Ovary (tissue), 9 donors: Measurements from ENCODE around the gene EPHA1. TPM values are rescaled to one million over a fixed set of nuclear protein-coding genes. Genes with fewer than 3 reads are reported as not detected.

Source experiments
- DNase-seq, 5 donors: peaks; one replicate each; pipeline ENCODE4 v3.0.0-alpha.2; 2019 to 2020
- H3K27ac ChIP-seq, 2 donors: fragments of 200-600 bp; one replicate each; pipeline versions ENCODE4 v1.5.1 to v1.8.0; 2019 to 2022
- H3K27me3 ChIP-seq: fragments of 200-600 bp; one replicate; pipeline ENCODE4 v1.8.0; 2022
- H3K36me3 ChIP-seq: fragments of 200-600 bp; sonication (generic); one replicate; pipeline ENCODE4 v1.5.1; 2019
- H3K4me1 ChIP-seq: one replicate; pipeline ENCODE4 v1.8.1; 2013; ENCODE audit warnings: mild to moderate bottlenecking, moderate library complexity; ENCODE audit not compliant: insufficient read depth
- H3K4me3 ChIP-seq: fragments of 200-600 bp; sonication (generic); one replicate; pipeline ENCODE4 v1.5.1; 2017
- H3K9me3 ChIP-seq, 2 donors: fragments of 200-600 bp in 1 of 2; sonication (generic) in 1 of 2; one replicate each; pipeline versions ENCODE4 v1.5.1 to v1.8.1; 2013 to 2019; ENCODE audit warnings: mild to moderate bottlenecking in 1 of 2, moderate library complexity in 1 of 2
- EP300 ChIP-seq: sonication (generic); formaldehyde crosslinking; IDR thresholded peaks from one replicate; pipeline ENCODE4 v1.6.1; 2017; ENCODE audit warnings: antibody characterized with exemption
- POLR2A ChIP-seq: fragments of 450-650 bp; IDR thresholded peaks from one replicate; pipeline ENCODE4 v1.6.1; 2017; ENCODE audit warnings: antibody characterized with exemption, mild to moderate bottlenecking, moderate library complexity
- WGBS, 3 donors: extraction: QIAGEN DNeasy Blood & Tissue Kit in 1 of 3; methylation state at CpG; one replicate each; pipeline versions ENCODE4 v1.1.5 to v1.1.7; 2013 to 2017; 5-methylcytosine and 5-hydroxymethylcytosine counted together
- intact Hi-C, 4 donors: fragments of 100-400 bp; cut with DNase I; formaldehyde crosslinking; loops; one replicate each; pipeline versions ENCODE4 v1.11.0 to v1.15.1; 2022 to 2023
- polyA plus RNA-seq, 2 donors: library from polyadenylated mRNA; stranded (reverse); fragments of 200-250 nt in 1 of 2; fragments of 350-450 nt in 1 of 2; fragmentation: Illumina TruSeq in 1 of 2; extraction: RNeasy Lipid Tissue Mini Kit (QIAGEN cat#74804) in 1 of 2; gene quantifications; one replicate each; pipeline ENCODE4 v1.2.3, GENCODE V29; 2013 to 2014
- total RNA-seq, 7 donors: library from RNA; depleted of rRNA in 2 of 7; stranded (reverse); fragments of >200 nt in 2 of 7; fragmentation: NEBNext Ultra II Directional in 3 of 7; extraction: Animal tissue kit (Norgen Biotek cat#: 25700) in 3 of 7; gene quantifications; one replicate each; pipeline versions ENCODE4 v1.1.0 to v1.2.4, GENCODE V29; 2016 to 2023
- TF ChIP-seq, protein P1 (sequence below), 3 donors: fragments of 450-650 bp in 2 of 3; fragments of 200-600 bp in 1 of 3; IDR thresholded peaks; one replicate each; pipeline versions ENCODE4 v1.5.1 to v1.8.0; 2016 to 2022; ENCODE audit warnings: antibody characterized with exemption in 3 of 3, mild to moderate bottlenecking in 1 of 3
- donor health status: DM: no; HTN: no; CAD: no; lungs with moderate emphysema.
- donor health status: DM: no; HTN: no; CAD: no.
- donor health status: Bipolar disorder and iron deficiency.
- donor health status: DM: yes; HTN: yes; CAD: no.
- donor health status: DM: no; HTN: no; CAD: no.
- donor health status: DM: yes; HTN: yes; CAD: no.

EPHA1 gene
- total and polyA plus RNA-seq, 9 donors: 0.21 to 21.3 (median 1.7) TPM; not detected in 1

DNA sequence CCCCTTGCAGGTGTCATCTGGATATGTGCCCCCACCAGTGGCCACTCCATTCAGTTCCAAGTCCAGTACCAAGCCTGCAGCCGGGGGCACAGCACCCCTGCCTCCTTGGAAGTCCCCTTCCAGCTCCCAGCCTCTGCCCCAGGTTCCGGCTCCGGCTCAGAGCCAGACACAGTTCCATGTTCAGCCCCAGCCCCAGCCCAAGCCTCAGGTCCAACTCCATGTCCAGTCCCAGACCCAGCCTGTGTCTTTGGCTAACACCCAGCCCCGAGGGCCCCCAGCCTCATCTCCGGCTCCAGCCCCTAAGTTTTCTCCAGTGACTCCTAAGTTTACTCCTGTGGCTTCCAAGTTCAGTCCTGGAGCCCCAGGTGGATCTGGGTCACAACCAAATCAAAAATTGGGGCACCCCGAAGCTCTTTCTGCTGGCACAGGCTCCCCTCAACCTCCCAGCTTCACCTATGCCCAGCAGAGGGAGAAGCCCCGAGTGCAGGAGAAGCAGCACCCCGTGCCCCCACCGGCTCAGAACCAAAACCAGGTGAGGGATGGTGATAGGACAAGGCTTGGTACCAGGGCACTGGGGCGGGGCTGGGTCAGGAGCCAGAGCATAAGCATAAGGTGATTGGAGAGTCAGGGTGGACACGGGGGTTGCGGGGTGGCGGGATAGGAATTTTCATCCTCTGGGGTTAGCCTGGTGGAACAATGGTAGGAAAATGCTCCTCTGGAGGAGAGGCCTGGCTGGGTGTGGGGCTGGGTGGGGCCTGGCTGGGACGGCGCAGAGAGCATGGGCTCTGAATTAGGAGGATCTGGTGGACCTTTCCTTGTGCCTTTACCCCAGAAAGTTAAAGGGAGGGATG is 25.6 kb downstream of the EPHA1 start:
- Histone ChIP-seq H3K36me3 (no peaks in the 10 kb centered on the region), H3K4me3 (peak overlapping the region; percentile 88), H3K9me3 (no peaks in the 10 kb centered on the region), H3K4me1 (peaks cover 26% of the 10 kb centered on the region), H3K27ac (peak overlapping the region; percentile 96 to 98), H3K27me3 (no peaks in the 10 kb centered on the region)
- no peak for TF ChIP-seq POLR2A
- TF ChIP-seq, protein P1, sequence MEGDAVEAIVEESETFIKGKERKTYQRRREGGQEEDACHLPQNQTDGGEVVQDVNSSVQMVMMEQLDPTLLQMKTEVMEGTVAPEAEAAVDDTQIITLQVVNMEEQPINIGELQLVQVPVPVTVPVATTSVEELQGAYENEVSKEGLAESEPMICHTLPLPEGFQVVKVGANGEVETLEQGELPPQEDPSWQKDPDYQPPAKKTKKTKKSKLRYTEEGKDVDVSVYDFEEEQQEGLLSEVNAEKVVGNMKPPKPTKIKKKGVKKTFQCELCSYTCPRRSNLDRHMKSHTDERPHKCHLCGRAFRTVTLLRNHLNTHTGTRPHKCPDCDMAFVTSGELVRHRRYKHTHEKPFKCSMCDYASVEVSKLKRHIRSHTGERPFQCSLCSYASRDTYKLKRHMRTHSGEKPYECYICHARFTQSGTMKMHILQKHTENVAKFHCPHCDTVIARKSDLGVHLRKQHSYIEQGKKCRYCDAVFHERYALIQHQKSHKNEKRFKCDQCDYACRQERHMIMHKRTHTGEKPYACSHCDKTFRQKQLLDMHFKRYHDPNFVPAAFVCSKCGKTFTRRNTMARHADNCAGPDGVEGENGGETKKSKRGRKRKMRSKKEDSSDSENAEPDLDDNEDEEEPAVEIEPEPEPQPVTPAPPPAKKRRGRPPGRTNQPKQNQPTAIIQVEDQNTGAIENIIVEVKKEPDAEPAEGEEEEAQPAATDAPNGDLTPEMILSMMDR (IDR thresholded peaks at IDR 0.05): no peak
- no peak for TF ChIP-seq EP300
- intact Hi-C loops: no loop called here
- DNase-seq: no peak
- WGBS, 3 donors: 73 to 85% (median 79%) methylated on average over 15 of the region's 15 CpGs

DNA sequence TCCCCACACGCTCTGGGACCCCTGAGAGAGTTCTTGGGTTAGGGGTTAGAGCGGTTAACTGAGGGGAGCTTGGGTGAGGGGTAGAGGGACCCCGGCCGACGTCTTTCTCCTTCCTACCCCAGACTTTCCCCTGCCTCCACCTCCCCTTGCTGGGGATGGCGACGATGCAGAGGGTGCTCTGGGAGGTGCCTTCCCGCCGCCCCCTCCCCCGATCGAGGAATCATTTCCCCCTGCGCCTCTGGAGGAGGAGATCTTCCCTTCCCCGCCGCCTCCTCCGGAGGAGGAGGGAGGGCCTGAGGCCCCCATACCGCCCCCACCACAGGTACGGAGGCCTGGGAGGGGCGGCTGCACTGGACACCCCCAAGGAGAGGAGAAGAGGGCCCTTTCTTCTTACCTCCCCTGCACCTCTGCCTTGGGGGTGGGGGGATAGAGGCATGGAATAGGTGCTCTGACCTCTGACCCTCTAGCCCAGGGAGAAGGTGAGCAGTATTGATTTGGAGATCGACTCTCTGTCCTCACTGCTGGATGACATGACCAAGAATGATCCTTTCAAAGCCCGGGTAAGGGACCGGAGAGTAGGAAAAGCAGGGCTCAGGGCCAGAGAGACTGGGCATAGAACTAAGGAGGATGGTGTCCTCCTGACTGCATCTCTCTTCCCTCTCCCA is 26.4 kb downstream of the EPHA1 start:
- intact Hi-C loops: no loop called here
- no peak for TF ChIP-seq POLR2A
- H3K4me1 ChIP-seq: peaks cover 26% of the 10 kb centered on the region
- peak overlapping the region; percentile 88 for H3K4me3 ChIP-seq
- no peaks in the 10 kb centered on the region for H3K27me3 ChIP-seq
- no peaks in the 10 kb centered on the region for H3K36me3 ChIP-seq
- no peak for DNase-seq
- 4 to 6% (median 4%) methylated on average over 20 to 21 of the region's 21 CpGs for WGBS, 3 donors
- no peaks in the 10 kb centered on the region for H3K9me3 ChIP-seq
- peak overlapping the region; percentile 96 to 98 for H3K27ac ChIP-seq

DNA sequence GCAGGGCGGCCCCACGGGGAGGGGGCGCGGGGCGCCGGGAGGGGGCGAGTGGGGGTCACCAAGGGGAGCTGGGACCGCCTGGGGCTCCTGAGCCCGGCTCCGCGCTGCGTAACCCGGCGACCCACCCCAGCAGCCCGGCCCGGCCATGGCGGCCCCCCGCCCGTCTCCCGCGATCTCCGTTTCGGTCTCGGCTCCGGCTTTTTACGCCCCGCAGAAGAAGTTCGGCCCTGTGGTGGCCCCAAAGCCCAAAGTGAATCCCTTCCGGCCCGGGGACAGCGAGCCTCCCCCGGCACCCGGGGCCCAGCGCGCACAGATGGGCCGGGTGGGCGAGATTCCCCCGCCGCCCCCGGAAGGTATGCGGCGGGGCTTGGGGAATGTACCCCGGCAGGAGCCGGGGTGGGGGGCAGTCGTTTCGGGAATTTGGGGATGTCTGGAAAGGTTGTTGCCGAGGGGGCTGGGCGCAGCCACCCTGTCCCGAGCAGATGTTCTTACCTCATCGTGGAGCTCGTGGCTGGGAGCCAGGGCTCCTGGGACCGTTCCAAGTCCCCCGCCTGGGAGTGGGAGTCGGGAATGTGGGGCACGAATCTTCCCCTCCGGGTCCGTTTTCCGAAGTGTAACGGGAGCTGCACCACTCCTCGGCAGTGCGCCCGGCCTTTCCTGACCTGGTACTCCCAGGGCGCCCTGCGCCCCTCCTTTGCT is 27.1 kb downstream of the EPHA1 start:
- Histone ChIP-seq H3K4me3 (peak overlapping the region; percentile 88), H3K27me3 (no peaks in the 10 kb centered on the region), H3K4me1 (peaks cover 26% of the 10 kb centered on the region), H3K27ac (peak overlapping the region; percentile 96 to 98), H3K9me3 (no peaks in the 10 kb centered on the region), H3K36me3 (no peaks in the 10 kb centered on the region)
- TF ChIP-seq POLR2A (no peak), EP300 (no peak)
- TF ChIP-seq, protein P1 (IDR thresholded peaks at IDR 0.05): no peak
- 0 to 1% (median 0%) methylated on average over 46 to 63 of the region's 64 CpGs for WGBS, 3 donors
- intact Hi-C loops: no loop called here
- DNase-seq: peak; percentile 92 to 98 (median 94)

DNA sequence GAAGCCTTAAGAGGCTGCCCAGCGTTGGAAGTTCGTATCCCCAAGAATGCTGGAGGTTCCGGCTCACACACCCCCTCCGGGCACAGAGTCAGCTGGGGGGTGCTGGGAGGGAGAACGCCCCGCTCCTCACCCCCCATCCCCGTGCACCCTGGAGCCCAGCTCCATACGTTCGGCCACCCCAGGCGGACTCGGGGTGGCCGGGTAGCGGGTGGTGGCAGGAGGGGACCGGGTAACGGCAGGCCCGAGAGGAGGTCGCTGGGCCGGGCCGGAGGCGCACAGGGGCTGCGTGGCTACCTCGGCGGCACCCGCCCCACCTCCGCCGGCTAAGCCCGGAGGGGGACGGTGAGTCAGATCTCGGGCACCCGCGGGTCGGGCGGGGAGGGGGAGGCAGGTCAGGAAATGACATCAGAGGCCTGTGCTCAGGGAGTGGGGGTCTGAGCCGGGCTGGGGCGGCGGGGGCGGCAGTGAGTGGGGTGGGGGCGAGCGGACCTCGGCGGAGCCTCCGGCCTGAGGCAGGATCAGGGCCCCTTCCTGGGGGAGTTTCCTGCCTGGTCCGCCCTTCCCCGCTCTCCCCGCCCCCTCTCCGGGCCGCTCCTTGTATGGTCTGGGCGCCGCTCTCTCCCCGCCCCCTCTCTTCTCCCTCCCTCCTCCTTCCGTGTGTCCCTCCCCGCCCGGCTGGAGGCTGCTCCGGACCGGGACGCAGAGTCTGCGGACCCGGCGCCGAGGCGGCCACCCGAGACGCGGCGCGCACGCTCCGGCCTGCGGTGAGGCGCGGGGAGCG is 27.8 kb downstream of the EPHA1 start, which contains the start of gene ZYX:
Gene ZYX (plus strand): TSS at position 700 of the 781 bp plus-strand sequence. CDS start 227 bp downstream, outside the sequence.
- Histone ChIP-seq H3K4me1 (peaks cover 20% of the 10 kb centered on the region), H3K27me3 (no peaks in the 10 kb centered on the region), H3K27ac (peak within 1 kb of the TSS; percentile 96 to 98), H3K4me3 (peak within 1 kb of the TSS; percentile 88), H3K9me3 (no peaks in the 10 kb centered on the region), H3K36me3 (no peaks in the 10 kb centered on the region)
- no peak for TF ChIP-seq EP300
- peak; percentile 87 for TF ChIP-seq POLR2A
- WGBS, 3 donors: 0 to 1% (median 1%) methylated on average over 28 to 72 of the region's 72 CpGs
- DNase-seq: peak; percentile 96 to 97 (median 96)
- intact Hi-C loops: no loop called here

DNA sequence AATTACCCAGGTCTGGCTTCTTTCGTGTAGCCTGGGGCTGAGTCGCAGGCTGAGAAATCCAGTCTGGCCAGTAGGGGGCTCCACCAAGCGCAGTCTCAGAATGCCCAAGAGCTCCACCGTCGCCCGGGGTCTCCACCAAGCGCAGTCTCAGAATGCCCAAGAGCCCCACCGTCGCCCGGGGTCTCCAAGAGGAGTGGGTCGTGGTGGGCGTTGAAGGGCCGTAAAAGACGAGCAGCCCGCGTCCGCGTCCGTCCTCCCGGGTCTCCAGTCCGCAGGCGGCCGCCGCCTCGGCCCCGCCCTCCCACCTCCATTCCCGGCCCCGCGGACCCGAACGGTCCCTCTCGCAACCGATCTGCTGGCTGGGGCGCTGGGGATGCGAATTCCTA is 28.4 kb downstream of the EPHA1 start:
- 0 to 1% (median 1%) methylated on average over 35 of the region's 35 CpGs for WGBS, 3 donors
- intact Hi-C loops: no loop called here
- Histone ChIP-seq H3K27me3 (no peaks in the 10 kb centered on the region), H3K4me1 (peaks cover 17% of the 10 kb centered on the region), H3K9me3 (no peaks in the 10 kb centered on the region), H3K4me3 (peak overlapping the region; percentile 88), H3K36me3 (no peaks in the 10 kb centered on the region), H3K27ac (peak overlapping the region; percentile 96 to 98)
- DNase-seq: peak; percentile 84 to 94 (median 91)
- TF ChIP-seq EP300 (no peak), POLR2A (peak; percentile 7)
- TF ChIP-seq, protein P1 (IDR thresholded peaks at IDR 0.05): peak; percentile 80 to 89 (median 85)
